ENCODE data around the gene TMPRSS2. TPM values are rescaled to one million over a fixed set of nuclear protein-coding genes. Genes with fewer than 3 reads are reported as not detected.
A peak's percentile ranks its signal among the peaks of the same experiment; 100 is the strongest.

Gene TMPRSS2
- total RNA-seq, 1 donor from 2014 or later = 0.84 TPM

- no peak for TF ChIP-seq CTCF (IDR thresholded peaks at IDR 0.05; ENCODE audit: insufficient read depth, low read depth, low read length)
- TF ChIP-seq EZH2 (IDR thresholded peaks at IDR 0.05; ENCODE audit: insufficient read depth, low read length) = no peak
- no peaks in the 10 kb centered on the region for H3K4me1 ChIP-seq (ENCODE audit: insufficient read depth, low read length)
- no peaks in the 10 kb centered on the region for H3K79me2 ChIP-seq (ENCODE audit: insufficient read depth, low read length)
- H3K36me3 Mint-ChIP-seq (ENCODE audit: low read depth, unreplicated experiment) = peaks cover 34% of the 10 kb centered on the region
- DNase-seq (ENCODE audit: low read depth) (no peak), FAIRE-seq (no peak)
- no peak overlapping the region for H3K4me3 Mint-ChIP-seq (ENCODE audit: unreplicated experiment)
- H3K4me2 ChIP-seq (ENCODE audit: low read length) = no peak overlapping the region
- H3K27me3 ChIP-seq (ENCODE audit: insufficient read depth, low read length) = no peaks in the 10 kb centered on the region
- H3K9me3 Mint-ChIP-seq (ENCODE audit: unreplicated experiment) = no peaks in the 10 kb centered on the region
- H3K27me3 Mint-ChIP-seq (ENCODE audit: low read depth, unreplicated experiment) = no peaks in the 10 kb centered on the region
- H3K4me1 Mint-ChIP-seq (ENCODE audit: low read depth, unreplicated experiment) = peaks cover under 1% of the 10 kb centered on the region
- no peak overlapping the region for H3K27ac ChIP-seq (ENCODE audit: low read depth, low read length)
- no peaks in the 10 kb centered on the region for H3K36me3 ChIP-seq (ENCODE audit: insufficient read depth, low read length)
- no peak overlapping the region for H3K4me3 ChIP-seq (ENCODE audit: insufficient read depth, low read depth, low read length)
- H3K9ac ChIP-seq (ENCODE audit: low read length) = no peak overlapping the region
- H4K20me1 ChIP-seq (ENCODE audit: insufficient read depth, low read length) = no peaks in the 10 kb centered on the region
- no peaks in the 10 kb centered on the region for H3K9me3 ChIP-seq (ENCODE audit: insufficient read depth, low read depth, low read length)
- no peak overlapping the region for H3K27ac Mint-ChIP-seq (ENCODE audit: unreplicated experiment)
- no peak overlapping the region for H2AFZ ChIP-seq (ENCODE audit: low read depth, low read length)
Observed at GRCh38 chr21:41451753-41452676, 55.9 kb downstream of the TMPRSS2 start.

- H3K4me3 Mint-ChIP-seq (ENCODE audit: unreplicated experiment) = no peak overlapping the region
- Histone ChIP-seq H3K4me2 (ENCODE audit: low read length) (no peak overlapping the region), H3K27ac (ENCODE audit: low read depth, low read length) (no peak overlapping the region), H4K20me1 (ENCODE audit: insufficient read depth, low read length) (no peaks in the 10 kb centered on the region), H3K79me2 (ENCODE audit: insufficient read depth, low read length) (no peaks in the 10 kb centered on the region), H3K4me1 (ENCODE audit: insufficient read depth, low read length) (no peaks in the 10 kb centered on the region), H3K9ac (ENCODE audit: low read length) (no peak overlapping the region), H3K27me3 (ENCODE audit: insufficient read depth, low read length) (no peaks in the 10 kb centered on the region), H3K4me3 (ENCODE audit: insufficient read depth, low read depth, low read length) (no peak overlapping the region), H2AFZ (ENCODE audit: low read depth, low read length) (no peak overlapping the region), H3K36me3 (ENCODE audit: insufficient read depth, low read length) (no peaks in the 10 kb centered on the region), H3K9me3 (ENCODE audit: insufficient read depth, low read depth, low read length) (no peaks in the 10 kb centered on the region)
- peaks cover 47% of the 10 kb centered on the region for H3K36me3 Mint-ChIP-seq (ENCODE audit: low read depth, unreplicated experiment)
- FAIRE-seq (no peak), DNase-seq (ENCODE audit: low read depth) (no peak)
- peak overlapping the region; percentile 77 for H3K27ac Mint-ChIP-seq (ENCODE audit: unreplicated experiment)
- peaks cover 5% of the 10 kb centered on the region for H3K4me1 Mint-ChIP-seq (ENCODE audit: low read depth, unreplicated experiment)
- no peaks in the 10 kb centered on the region for H3K27me3 Mint-ChIP-seq (ENCODE audit: low read depth, unreplicated experiment)
- TF ChIP-seq CTCF (IDR thresholded peaks at IDR 0.05; ENCODE audit: insufficient read depth, low read depth, low read length) = no peak
- TF ChIP-seq EZH2 (IDR thresholded peaks at IDR 0.05; ENCODE audit: insufficient read depth, low read length) = no peak
- no peaks in the 10 kb centered on the region for H3K9me3 Mint-ChIP-seq (ENCODE audit: unreplicated experiment)
Observed at GRCh38 chr21:41449613-41450012, 58.3 kb downstream of the TMPRSS2 start.

GRCh38 chr21:41447356-41447755 lies 60.6 kb downstream of the TMPRSS2 start:
- Histone ChIP-seq H3K9me3 (ENCODE audit: insufficient read depth, low read depth, low read length) (no peaks in the 10 kb centered on the region), H2AFZ (ENCODE audit: low read depth, low read length) (no peak overlapping the region), H3K79me2 (ENCODE audit: insufficient read depth, low read length) (no peaks in the 10 kb centered on the region), H3K36me3 (ENCODE audit: insufficient read depth, low read length) (no peaks in the 10 kb centered on the region), H3K27me3 (ENCODE audit: insufficient read depth, low read length) (no peaks in the 10 kb centered on the region), H4K20me1 (ENCODE audit: insufficient read depth, low read length) (no peaks in the 10 kb centered on the region), H3K4me2 (ENCODE audit: low read length) (no peak overlapping the region), H3K27ac (ENCODE audit: low read depth, low read length) (no peak overlapping the region), H3K4me3 (ENCODE audit: insufficient read depth, low read depth, low read length) (no peak overlapping the region), H3K9ac (ENCODE audit: low read length) (no peak overlapping the region), H3K4me1 (ENCODE audit: insufficient read depth, low read length) (no peaks in the 10 kb centered on the region)
- Mint-ChIP-seq H3K9me3 (ENCODE audit: unreplicated experiment) (no peaks in the 10 kb centered on the region), H3K4me3 (ENCODE audit: unreplicated experiment) (no peak overlapping the region), H3K4me1 (ENCODE audit: low read depth, unreplicated experiment) (peaks cover 9% of the 10 kb centered on the region), H3K27me3 (ENCODE audit: low read depth, unreplicated experiment) (no peaks in the 10 kb centered on the region), H3K36me3 (ENCODE audit: low read depth, unreplicated experiment) (peaks cover 44% of the 10 kb centered on the region), H3K27ac (ENCODE audit: unreplicated experiment) (no peak overlapping the region)
- no peak for FAIRE-seq
- no peak for DNase-seq (ENCODE audit: low read depth)
- TF ChIP-seq EZH2 (IDR thresholded peaks at IDR 0.05; ENCODE audit: insufficient read depth, low read length) = no peak
- no peak for TF ChIP-seq CTCF (IDR thresholded peaks at IDR 0.05; ENCODE audit: insufficient read depth, low read depth, low read length)
